GM19035 (cell line): ENCODE data around the gene KRABD2.
"Not testable (repeated sequence)": the region's sequence is repeated elsewhere in the genome, so short reads cannot be mapped to it uniquely, and the experiment has no call there.

Source experiments
- ATAC-seq: cut with Tn5 transposase; IDR thresholded peaks from one replicate; pipeline ENCODE4 v1.9.1; 2021; ENCODE audit not compliant: unreplicated experiment

Gene KRABD2

GRCh38 chr17:8392674-8393469 is 16.4 kb upstream of the KRABD2 start:
- no peak for ATAC-seq

GRCh38 chr17:8392274-8392673 is 15.8 kb upstream of the KRABD2 start:
- no peak for ATAC-seq

GRCh38 chr17:8391711-8392110 is 15.2 kb upstream of the KRABD2 start:
- ATAC-seq: no peak

GRCh38 chr17:8387914-8388651 is 11.6 kb upstream of the KRABD2 start:
- no peak for ATAC-seq

GRCh38 chr17:8386841-8387240 is 10.3 kb upstream of the KRABD2 start:
- ATAC-seq: no peak

- ATAC-seq: no peak
Observed at GRCh38 chr17:8384801-8385378, 8.4 kb upstream of the KRABD2 start.

- peak; percentile 90 for ATAC-seq
Observed at GRCh38 chr17:8383143-8383822, 6.8 kb upstream of the KRABD2 start, which contains the start of gene RPL26. RPL26 (minus strand) TSS chr17:8383193; CDS start chr17:8382310, 883 bp downstream.

GRCh38 chr17:8382880-8383142 is 6.3 kb upstream of the KRABD2 start:
- ATAC-seq: peak; percentile 2

- ATAC-seq: no peak
Observed at GRCh38 chr17:8382052-8382879, 5.8 kb upstream of the KRABD2 start.

- no peak for ATAC-seq
Observed at GRCh38 chr17:8380049-8380448, 3.5 kb upstream of the KRABD2 start.

GRCh38 chr17:8378117-8378516 is 1.6 kb upstream of the KRABD2 start:
- ATAC-seq: not testable (repeated sequence)

GRCh38 chr17:8377422-8377821 is 918 bp upstream of the KRABD2 start:
- no peak for ATAC-seq

- no peak for ATAC-seq
Observed at GRCh38 chr17:8375738-8376259, 705 bp downstream of the KRABD2 start.

- not testable (repeated sequence) for ATAC-seq
Observed at GRCh38 chr17:8373856-8374255, 2.6 kb downstream of the KRABD2 start.

GRCh38 chr17:8372422-8372821 is 4.1 kb downstream of the KRABD2 start:
- ATAC-seq: no peak

GRCh38 chr17:8371786-8372185 is 4.7 kb downstream of the KRABD2 start:
- ATAC-seq: no peak

GRCh38 chr17:8369944-8370343 is 6.6 kb downstream of the KRABD2 start:
- ATAC-seq: no peak

- no peak for ATAC-seq
Observed at GRCh38 chr17:8368193-8368592, 8.3 kb downstream of the KRABD2 start.

GRCh38 chr17:8366231-8366630 is 10.3 kb downstream of the KRABD2 start:
- ATAC-seq: no peak

GRCh38 chr17:8365143-8365542 is 11.4 kb downstream of the KRABD2 start:
- no peak for ATAC-seq
